Gastrocnemius medialis (tissue), 4 donors: ENCODE data around the gene TOX4.

ENCODE experiments used
- CTCF ChIP-seq, 5 experiments: fragments of 450-650 bp in 3 of 5; fragments of 200-600 bp in 2 of 5; sonication (generic) in 2 of 5; IDR thresholded peaks in 4 of 5; conservative IDR thresholded peaks in 1 of 5; 1 replicate in 4 of 5; 2 replicates in 1 of 5; pipeline ENCODE4 v1.5.1; 2016 to 2019; ENCODE audit warnings: antibody characterized with exemption in 5 of 5, mild to moderate bottlenecking in 3 of 5, moderate library complexity in 3 of 5
- POLR2A ChIP-seq, 2 donors: fragments of 450-650 bp; IDR thresholded peaks; one replicate each; pipeline ENCODE4 v1.6.1; 2017; ENCODE audit warnings: antibody characterized with exemption in 2 of 2, mild to moderate bottlenecking in 2 of 2, moderate library complexity in 2 of 2

GRCh38 chr14:21475767-21476522, 1.1 kb upstream of the TOX4 start:
- no peak for TF ChIP-seq POLR2A (IDR thresholded peaks at IDR 0.05)
- no peak for TF ChIP-seq CTCF (IDR thresholded peaks at IDR 0.05 in 4 of 5, conservative IDR thresholded peaks at IDR 0.05 in 1 of 5)
